Measurements from ENCODE around the gene H2BK1.

H2BK1 gene

GRCh38 chr7:151212626-151213025 lies 2.3 kb upstream of the H2BK1 start:
- no peaks in the 10 kb centered on the region; the same call in 1 of the 2 replicates for H4K20me1 ChIP-seq (ENCODE audit: control insufficient read depth, insufficient read depth, low read depth, low read length)
- no peaks in the 10 kb centered on the region for H3K27me3 ChIP-seq (ENCODE audit: control insufficient read depth, low read length)
- H3K4me1 ChIP-seq (ENCODE audit: control insufficient read depth, low read length): no peaks in the 10 kb centered on the region
- H3F3A ChIP-seq (ENCODE audit: control insufficient read depth, insufficient read depth): peaks cover 11% of the 10 kb centered on the region; the same call in 1 of the 2 replicates
- no peaks in the 10 kb centered on the region for H3K9me3 ChIP-seq (ENCODE audit: control insufficient read depth, insufficient read depth, low read length)
- no peak overlapping the region for H3K4me3 ChIP-seq (ENCODE audit: low read length)
- no peaks in the 10 kb centered on the region for H3K79me2 ChIP-seq (ENCODE audit: control insufficient read depth, low read length)
- no peaks in the 10 kb centered on the region for H3K9me2 ChIP-seq (replicated peaks; ENCODE audit: control insufficient read depth, low read length)
- H3K36me3 ChIP-seq (ENCODE audit: control insufficient read depth, low read length): peaks cover 59% of the 10 kb centered on the region
- no peak overlapping the region for H3K27ac ChIP-seq (ENCODE audit: low read depth, low read length)
- TF ChIP-seq CTCF (IDR thresholded peaks at IDR 0.05; ENCODE audit: low read depth, low read length, poor library complexity, severe bottlenecking) (no peak), EZH2phosphoT487 (IDR thresholded peaks at IDR 0.05; ENCODE audit: borderline replicate concordance, low read length) (no peak)
- H3K4me2 ChIP-seq (ENCODE audit: low read length): no peak overlapping the region

GRCh38 chr7:151211155-151211772 lies 976 bp upstream of the H2BK1 start:
- Histone ChIP-seq H3K4me2 (ENCODE audit: low read length) (no peak overlapping the region), H3K9me2 (replicated peaks; ENCODE audit: control insufficient read depth, low read length) (no peaks in the 10 kb centered on the region), H3K27me3 (ENCODE audit: control insufficient read depth, low read length) (no peaks in the 10 kb centered on the region; the same call in 1 of the 2 replicates), H3K79me2 (ENCODE audit: control insufficient read depth, low read length) (no peaks in the 10 kb centered on the region), H3K27ac (ENCODE audit: low read depth, low read length) (no peak overlapping the region), H3K36me3 (ENCODE audit: control insufficient read depth, low read length) (peaks cover 46% of the 10 kb centered on the region), H3F3A (ENCODE audit: control insufficient read depth, insufficient read depth) (peaks cover 11% of the 10 kb centered on the region; the same call in 1 of the 2 replicates), H4K20me1 (ENCODE audit: control insufficient read depth, insufficient read depth, low read depth, low read length) (no peaks in the 10 kb centered on the region; the same call in 1 of the 2 replicates), H3K9me3 (ENCODE audit: control insufficient read depth, insufficient read depth, low read length) (no peaks in the 10 kb centered on the region), H3K4me1 (ENCODE audit: control insufficient read depth, low read length) (no peaks in the 10 kb centered on the region), H3K4me3 (ENCODE audit: low read length) (no peak overlapping the region)
- TF ChIP-seq EZH2phosphoT487 (IDR thresholded peaks at IDR 0.05; ENCODE audit: borderline replicate concordance, low read length): no peak

- Histone ChIP-seq H3K4me1 (ENCODE audit: control insufficient read depth, low read length) (no peaks in the 10 kb centered on the region), H3K27me3 (ENCODE audit: control insufficient read depth, low read length) (peaks cover 8% of the 10 kb centered on the region; the same call in 1 of the 2 replicates), H3K9me2 (replicated peaks; ENCODE audit: control insufficient read depth, low read length) (no peaks in the 10 kb centered on the region), H3K36me3 (ENCODE audit: control insufficient read depth, low read length) (peaks cover 29% of the 10 kb centered on the region), H3K4me2 (ENCODE audit: low read length) (no peak overlapping the region), H3K4me3 (ENCODE audit: low read length) (no peak overlapping the region), H3K79me2 (ENCODE audit: control insufficient read depth, low read length) (no peaks in the 10 kb centered on the region), H4K20me1 (ENCODE audit: control insufficient read depth, insufficient read depth, low read depth, low read length) (no peaks in the 10 kb centered on the region; the same call in 1 of the 2 replicates), H3K9me3 (ENCODE audit: control insufficient read depth, insufficient read depth, low read length) (no peaks in the 10 kb centered on the region), H3F3A (ENCODE audit: control insufficient read depth, insufficient read depth) (peaks cover 11% of the 10 kb centered on the region; the same call in 1 of the 2 replicates), H3K27ac (ENCODE audit: low read depth, low read length) (no peak overlapping the region)
- TF ChIP-seq CTCF (IDR thresholded peaks at IDR 0.05; ENCODE audit: low read depth, low read length, poor library complexity, severe bottlenecking): no peak
- no peak for TF ChIP-seq EZH2phosphoT487 (IDR thresholded peaks at IDR 0.05; ENCODE audit: borderline replicate concordance, low read length)
Measured at GRCh38 chr7:151209588-151209987, 700 bp downstream of the H2BK1 start.

- H3K4me1 ChIP-seq (ENCODE audit: control insufficient read depth, low read length): no peaks in the 10 kb centered on the region
- peaks cover 11% of the 10 kb centered on the region; the same call in 1 of the 2 replicates for H3F3A ChIP-seq (ENCODE audit: control insufficient read depth, insufficient read depth)
- no peaks in the 10 kb centered on the region for H3K9me2 ChIP-seq (replicated peaks; ENCODE audit: control insufficient read depth, low read length)
- H3K4me2 ChIP-seq (ENCODE audit: low read length): no peak overlapping the region
- H3K4me3 ChIP-seq (ENCODE audit: low read length): no peak overlapping the region
- H3K27me3 ChIP-seq (ENCODE audit: control insufficient read depth, low read length): peaks cover 10% of the 10 kb centered on the region; the same call in 1 of the 2 replicates
- peaks cover 17% of the 10 kb centered on the region for H3K36me3 ChIP-seq (ENCODE audit: control insufficient read depth, low read length)
- H3K9me3 ChIP-seq (ENCODE audit: control insufficient read depth, insufficient read depth, low read length): no peaks in the 10 kb centered on the region
- H4K20me1 ChIP-seq (ENCODE audit: control insufficient read depth, insufficient read depth, low read depth, low read length): no peaks in the 10 kb centered on the region; the same call in 1 of the 2 replicates
- TF ChIP-seq EZH2phosphoT487 (IDR thresholded peaks at IDR 0.05; ENCODE audit: borderline replicate concordance, low read length) (no peak), CTCF (IDR thresholded peaks at IDR 0.05; ENCODE audit: low read depth, low read length, poor library complexity, severe bottlenecking) (no peak)
- no peaks in the 10 kb centered on the region for H3K79me2 ChIP-seq (ENCODE audit: control insufficient read depth, low read length)
- no peak overlapping the region for H3K27ac ChIP-seq (ENCODE audit: low read depth, low read length)
Measured at GRCh38 chr7:151208253-151208862, 1.9 kb downstream of the H2BK1 start.

Data from DOHH2 (cell line).